Lung microvascular endothelial cell (primary cell): ENCODE results near the gene LPAR5. TPM values are rescaled to one million over a fixed set of nuclear protein-coding genes. Genes with fewer than 3 reads are reported as not detected.
"Not testable (repeated sequence)": the region's sequence is repeated elsewhere in the genome, so short reads cannot be mapped to it uniquely, and the experiment has no call there.

Source experiments
- DNase-seq, 2 donors: peaks; one replicate each; pipeline versions ENCODE4 v3.0.0 to v3.0.0-alpha.2; 2010; ENCODE audit warnings: low read depth in 2 of 2
- total RNA-seq: library from RNA; depleted of rRNA; stranded (reverse); fragments of >200 nt; gene quantifications from 2 replicates; pipeline ENCODE4 v1.2.1, GENCODE V29; 2014

LPAR5 gene
- total RNA-seq, 1 donor from 2014 or later = not detected

GRCh38 chr12:6607751-6608591 is 27.8 kb downstream of the LPAR5 start:
- peak; percentile 44 to 62 for DNase-seq

GRCh38 chr12:6606331-6607131 is 29.2 kb downstream of the LPAR5 start:
- DNase-seq = peak; percentile 39 to 56

DNA sequence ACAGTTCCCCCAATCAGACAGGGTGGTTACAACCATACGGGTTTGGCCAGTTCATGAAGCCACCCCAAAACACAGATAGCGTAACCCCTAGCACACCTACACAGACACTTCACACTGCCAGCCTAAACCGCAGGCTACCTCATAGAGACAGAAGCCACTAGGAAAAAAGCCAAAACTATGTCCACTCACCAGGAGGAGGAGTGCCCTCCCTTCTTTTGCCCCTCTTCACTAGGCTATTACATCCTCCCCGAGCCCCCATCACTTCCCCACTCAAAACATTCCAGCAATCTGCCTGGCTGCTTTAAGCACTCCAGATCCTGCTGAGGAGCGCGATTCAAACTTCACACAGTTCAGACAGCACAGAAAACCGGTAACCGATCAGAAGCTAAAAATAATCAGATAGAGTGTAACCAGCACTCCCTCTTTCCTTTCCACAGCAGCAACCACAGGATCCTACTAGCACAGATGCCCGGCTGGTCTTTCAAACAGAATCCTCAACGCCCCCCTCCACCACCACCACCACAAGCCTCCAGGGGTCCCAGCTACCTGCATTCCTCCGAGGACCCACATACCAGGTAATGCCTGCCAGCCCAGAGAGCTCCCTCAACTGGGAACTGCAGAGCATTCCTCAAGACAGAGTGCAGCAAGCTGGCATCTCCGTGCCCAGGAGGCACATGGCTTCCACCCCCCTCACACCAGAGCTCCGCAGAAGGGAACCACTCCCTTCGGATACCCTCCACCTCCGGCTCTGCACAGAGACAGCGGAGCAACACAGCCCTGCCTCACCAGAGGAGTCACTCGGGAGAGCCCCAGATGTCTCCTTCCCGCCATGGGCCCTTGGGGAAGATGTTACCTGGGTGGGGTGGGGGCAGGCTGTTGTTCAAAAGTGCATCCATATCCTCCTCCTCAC is 30.1 kb downstream of the LPAR5 start:
- DNase-seq = peak in 1 of 2 donors; percentile 26

- DNase-seq = peak in 1 of 2 donors; percentile 33
Observed at GRCh38 chr12:6604259-6605029, 31.3 kb downstream of the LPAR5 start.

DNA sequence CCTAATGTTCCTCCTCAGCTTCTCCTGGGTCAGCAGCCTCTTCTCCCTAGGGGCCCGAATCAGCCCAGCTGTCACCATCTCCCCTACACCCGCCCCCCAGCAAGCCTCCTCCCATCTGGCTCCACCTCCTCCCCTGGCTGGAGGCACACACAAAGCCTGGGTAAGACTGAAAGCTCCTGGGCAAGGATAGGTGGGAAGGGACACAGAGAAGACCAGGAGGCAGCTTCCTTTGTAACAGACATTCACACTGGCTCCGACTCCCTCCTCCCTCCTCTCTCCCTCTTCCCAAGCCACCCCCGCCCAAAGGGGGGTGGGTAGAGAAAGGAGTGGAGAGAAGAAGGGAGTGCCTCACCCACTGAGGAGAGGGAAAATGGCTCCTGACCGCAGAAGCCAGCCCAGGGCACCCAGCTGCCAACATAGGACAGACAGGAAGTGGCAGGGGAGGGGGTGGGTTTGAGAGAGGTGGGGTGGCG is 32.6 kb downstream of the LPAR5 start:
- peak in 1 of 2 donors; percentile 38 for DNase-seq

- no peak for DNase-seq
Observed at GRCh38 chr12:6602526-6602925, 33.2 kb downstream of the LPAR5 start.

GRCh38 chr12:6595673-6596072 is 40.1 kb downstream of the LPAR5 start:
- not testable (repeated sequence) for DNase-seq

DNA sequence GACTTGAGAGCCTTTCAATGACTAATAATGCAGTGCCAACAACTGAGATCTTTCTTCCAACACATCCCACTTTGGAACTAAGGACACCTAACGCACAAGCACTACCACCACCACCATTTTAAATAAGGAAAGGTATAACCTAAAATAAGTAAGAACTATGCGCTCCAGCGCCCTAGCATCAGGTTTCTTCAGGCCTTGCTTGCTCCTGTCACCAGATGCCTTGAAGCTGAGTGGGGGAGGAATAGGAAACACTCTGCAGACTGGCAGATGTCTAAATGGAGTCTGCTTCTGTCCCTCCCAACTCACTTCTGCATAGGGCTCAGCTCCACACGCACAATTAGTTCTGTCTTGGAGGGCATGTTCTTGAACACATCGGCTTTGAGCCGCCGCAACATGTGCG is 43.7 kb downstream of the LPAR5 start:
- DNase-seq = no peak

- not testable (repeated sequence) for DNase-seq
Observed at GRCh38 chr12:6586569-6586968, 49.2 kb downstream of the LPAR5 start.

DNA sequence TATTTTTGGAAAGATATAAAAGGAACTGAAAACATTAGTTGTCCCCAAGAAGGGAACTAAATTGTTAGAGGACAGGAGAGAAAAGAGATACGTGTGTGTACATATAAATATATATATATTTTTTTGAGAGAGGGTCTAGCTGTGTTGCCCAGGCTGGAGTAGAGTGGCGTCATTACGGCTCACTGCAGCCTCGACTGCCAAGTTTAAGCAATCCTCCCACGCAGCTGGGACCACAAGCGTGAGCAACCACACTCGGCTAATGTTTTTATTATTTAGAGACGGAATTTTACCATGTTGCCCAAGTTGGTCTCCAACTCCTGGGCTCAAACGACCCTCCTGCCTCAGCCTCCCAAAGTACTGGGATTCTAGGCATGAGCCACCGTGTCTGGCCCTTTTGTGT is 51.5 kb downstream of the LPAR5 start:
- no peak for DNase-seq

- no peak for DNase-seq
Observed at GRCh38 chr12:6582959-6583358, 52.8 kb downstream of the LPAR5 start.

DNA sequence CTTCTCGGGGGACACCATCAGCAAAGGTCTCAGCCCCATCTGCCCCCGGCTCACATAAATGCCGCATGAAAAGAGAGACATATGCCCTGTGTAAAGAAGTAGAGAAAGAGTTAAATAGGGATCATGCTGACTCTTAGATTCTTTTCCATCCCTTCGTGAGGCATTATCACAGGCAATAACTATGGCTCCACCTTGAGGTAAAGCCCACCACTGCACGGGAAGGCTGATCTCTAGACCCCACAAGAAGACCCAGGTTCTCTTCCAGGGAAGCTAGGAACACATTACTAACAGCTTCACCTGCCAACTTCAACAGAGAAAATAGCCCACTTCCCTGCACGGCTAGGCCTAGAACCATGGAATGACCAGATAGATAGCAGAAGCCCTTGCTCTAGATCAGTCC is 53.6 kb downstream of the LPAR5 start:
- DNase-seq = peak in 1 of 2 donors; percentile 18

- DNase-seq = no peak
Observed at GRCh38 chr12:6575648-6576047, 60.1 kb downstream of the LPAR5 start.

DNA sequence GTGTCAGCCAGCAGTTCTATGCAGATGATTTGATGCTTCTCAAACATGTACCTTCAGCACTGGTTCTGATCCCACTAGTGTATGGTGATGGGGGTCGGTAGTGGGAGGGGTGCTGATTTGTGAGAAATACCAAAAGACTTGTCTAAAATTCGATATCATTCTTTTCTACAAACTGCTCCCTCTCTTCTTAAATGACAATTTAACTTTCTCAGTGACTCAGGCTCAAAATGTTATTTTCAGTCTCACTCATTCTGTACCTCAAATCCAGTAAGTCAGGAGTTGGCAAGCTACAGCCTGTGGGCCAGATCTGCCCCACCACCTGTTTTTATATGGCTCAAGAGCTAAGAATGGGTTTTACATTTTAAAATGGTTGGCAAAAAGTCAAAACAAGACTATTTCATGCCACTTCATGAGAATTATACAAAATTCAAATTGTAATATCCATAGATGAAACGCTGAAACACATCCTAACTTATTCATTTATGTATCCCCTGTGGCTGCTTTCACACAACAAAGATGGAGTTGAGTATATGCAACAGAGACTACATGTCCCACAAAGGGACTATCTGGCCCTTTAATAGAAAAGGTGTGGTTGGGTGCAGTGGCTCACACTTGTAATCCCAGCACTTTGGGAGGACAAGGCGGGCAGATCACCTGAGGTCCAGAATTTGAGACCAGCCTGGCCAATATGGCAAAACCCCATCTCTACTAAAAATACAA is 61.0 kb downstream of the LPAR5 start:
- no peak for DNase-seq

DNA sequence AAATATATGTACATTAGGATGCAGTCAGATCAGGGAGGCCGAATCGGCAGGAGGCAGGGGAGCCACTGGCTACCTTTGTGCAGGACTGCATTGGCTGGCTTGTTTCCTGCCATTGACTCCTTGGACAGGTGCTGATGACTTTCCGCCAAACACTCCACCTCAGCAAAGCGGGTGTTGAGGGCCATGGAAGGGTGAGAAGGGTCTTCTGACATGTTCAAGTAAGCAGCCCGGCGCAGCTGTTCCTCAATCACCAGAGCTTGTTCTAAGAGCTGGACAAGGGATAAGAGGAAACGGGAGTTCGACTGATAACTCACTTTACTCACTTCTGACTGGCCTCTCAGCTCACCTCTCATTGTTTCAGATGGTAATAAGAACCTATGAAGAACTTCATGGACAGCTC is 62.8 kb downstream of the LPAR5 start:
- no peak for DNase-seq

DNA sequence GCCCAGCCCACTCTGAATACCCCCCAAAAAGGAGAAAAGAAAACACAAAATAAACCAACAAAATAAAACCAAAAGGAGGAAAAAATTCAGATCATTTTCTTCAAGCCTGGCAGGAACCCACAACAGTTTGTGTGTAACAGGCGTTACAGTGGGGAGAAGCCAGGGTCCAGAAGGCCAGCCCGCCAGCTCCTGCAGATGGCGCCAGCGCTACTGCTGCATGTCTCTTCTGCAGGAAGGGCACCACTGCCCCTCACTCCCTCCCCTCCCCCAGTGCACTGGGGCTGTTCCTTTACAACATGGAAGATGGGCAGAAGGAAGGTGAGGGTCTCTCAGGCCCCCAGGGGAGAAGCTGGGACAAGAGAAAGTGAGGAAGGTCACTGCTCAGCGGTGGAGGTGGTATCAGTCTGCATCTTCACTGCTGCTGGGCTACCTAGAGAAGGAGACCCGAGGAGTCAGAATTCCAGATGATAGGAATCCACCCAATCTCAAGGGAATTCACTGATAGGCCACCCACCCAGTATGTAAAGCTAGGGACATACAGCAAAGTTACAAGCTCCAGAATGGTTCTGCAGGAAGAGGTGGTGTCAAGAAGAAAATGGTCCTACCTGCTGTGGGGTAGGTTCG is 65.4 kb downstream of the LPAR5 start:
- peak; percentile 49 to 60 for DNase-seq

- no peak for DNase-seq
Observed at GRCh38 chr12:6569786-6570185, 66.0 kb downstream of the LPAR5 start.

DNA sequence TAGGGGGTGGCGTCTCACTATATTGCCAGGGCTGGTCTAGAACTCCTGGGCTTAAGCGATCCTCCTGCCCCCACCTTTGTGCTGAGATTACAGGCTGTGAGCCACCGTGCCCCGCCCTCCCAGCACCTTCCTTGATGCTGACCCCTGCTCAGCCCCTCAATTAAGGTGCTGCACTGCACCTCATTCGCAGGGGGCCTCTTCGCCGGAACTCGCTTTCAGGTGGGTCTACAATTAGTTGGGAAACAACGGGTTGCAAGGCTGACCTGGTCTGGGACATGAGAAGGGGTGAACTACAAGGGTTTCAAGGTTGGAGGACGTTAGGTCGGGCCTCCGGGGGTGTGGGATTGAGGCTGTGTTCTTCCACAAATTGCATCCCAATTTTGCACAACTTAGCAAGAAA is 66.4 kb downstream of the LPAR5 start:
- no peak for DNase-seq
